ENCODE measurements around the gene PIK3R1. TPM values are rescaled to one million over a fixed set of nuclear protein-coding genes. Genes with fewer than 3 reads are reported as not detected.

The PIK3R1 gene
- total RNA-seq, 4 donors from 2014 or later: 15.9 to 114 (median 40.8) TPM

DNA sequence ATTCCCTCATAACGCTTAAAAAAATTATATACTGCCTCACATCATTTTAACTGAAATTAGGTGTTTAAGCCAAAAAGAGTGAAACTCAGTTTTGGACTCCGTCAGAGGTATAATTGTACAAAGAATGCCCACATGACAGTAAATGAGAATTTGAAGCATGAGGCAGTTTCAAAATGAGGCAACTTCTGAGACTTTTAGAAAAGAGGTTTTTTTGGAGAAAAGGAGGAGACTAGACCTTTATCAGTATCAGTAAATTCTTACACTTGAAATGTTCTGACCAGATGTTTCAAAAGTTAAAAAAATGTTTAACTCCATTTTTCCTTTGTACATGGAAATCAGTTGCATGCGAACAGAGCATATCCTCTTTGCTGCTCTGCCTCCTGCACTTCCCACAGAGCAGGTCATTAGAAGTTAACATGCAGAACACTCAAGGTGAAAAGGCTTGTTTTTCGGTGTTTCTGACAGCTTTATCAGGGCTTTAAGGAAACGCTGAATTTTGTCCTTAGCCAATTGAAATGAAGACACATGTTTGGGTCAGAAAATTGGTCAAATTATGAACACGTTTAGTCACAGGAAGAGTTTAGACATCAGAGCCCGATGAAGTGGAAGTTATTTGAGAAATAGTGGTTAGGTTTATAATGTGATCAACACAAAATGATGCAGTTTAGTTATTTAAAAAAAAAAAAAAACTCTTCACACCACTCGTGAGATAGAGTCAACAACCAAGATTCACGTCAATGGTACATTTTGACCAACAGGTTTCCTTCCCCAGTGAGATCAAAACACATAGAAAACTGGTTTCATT, 59.5 kb downstream of the PIK3R1 start:
- peaks cover 0 to 55% (median 14%) of the 10 kb centered on the region in 3 donors for H3K4me1 ChIP-seq
- no peak for DNase-seq
- intact Hi-C loops (cut with DNase I): no loop called here
- H3K36me3 ChIP-seq: peaks cover 6 to 74% (median 6%) of the 10 kb centered on the region in 3 donors
- TF ChIP-seq, protein P1, sequence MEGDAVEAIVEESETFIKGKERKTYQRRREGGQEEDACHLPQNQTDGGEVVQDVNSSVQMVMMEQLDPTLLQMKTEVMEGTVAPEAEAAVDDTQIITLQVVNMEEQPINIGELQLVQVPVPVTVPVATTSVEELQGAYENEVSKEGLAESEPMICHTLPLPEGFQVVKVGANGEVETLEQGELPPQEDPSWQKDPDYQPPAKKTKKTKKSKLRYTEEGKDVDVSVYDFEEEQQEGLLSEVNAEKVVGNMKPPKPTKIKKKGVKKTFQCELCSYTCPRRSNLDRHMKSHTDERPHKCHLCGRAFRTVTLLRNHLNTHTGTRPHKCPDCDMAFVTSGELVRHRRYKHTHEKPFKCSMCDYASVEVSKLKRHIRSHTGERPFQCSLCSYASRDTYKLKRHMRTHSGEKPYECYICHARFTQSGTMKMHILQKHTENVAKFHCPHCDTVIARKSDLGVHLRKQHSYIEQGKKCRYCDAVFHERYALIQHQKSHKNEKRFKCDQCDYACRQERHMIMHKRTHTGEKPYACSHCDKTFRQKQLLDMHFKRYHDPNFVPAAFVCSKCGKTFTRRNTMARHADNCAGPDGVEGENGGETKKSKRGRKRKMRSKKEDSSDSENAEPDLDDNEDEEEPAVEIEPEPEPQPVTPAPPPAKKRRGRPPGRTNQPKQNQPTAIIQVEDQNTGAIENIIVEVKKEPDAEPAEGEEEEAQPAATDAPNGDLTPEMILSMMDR (IDR thresholded peaks at IDR 0.05): no peak
- TF ChIP-seq POLR2A (IDR thresholded peaks at IDR 0.05): no peak
- H3K27me3 ChIP-seq: no peaks in the 10 kb centered on the region
- 61 to 66% methylated on average over 9 of the region's 9 CpGs for WGBS, 2 donors
- peak overlapping the region in 1 of 4 donors; percentile 21 for H3K27ac ChIP-seq
- H3K4me3 ChIP-seq: no peak overlapping the region
- H3K9me3 ChIP-seq: no peaks in the 10 kb centered on the region

DNA sequence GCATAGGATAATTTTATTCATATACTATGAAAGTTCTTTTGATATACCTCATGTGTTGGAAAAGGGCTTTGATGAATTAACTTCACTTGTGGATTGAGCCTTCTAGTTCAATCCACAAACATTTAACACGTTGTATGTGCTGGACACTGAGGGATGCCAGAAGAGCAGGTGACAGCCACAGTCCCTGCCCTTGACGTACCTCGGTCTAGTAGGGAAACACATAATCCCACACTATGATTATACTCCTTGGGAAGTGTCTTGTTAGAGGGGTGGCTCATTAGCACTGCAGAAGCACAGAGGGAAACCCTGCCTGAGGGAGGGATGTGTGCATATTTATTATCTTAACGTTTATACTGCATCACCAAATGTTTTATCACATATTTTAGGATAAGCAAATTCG, 61.2 kb downstream of the PIK3R1 start:
- Histone ChIP-seq H3K36me3 (peaks cover 6 to 91% (median 6%) of the 10 kb centered on the region in 3 donors), H3K4me1 (peaks cover 0 to 49% (median 4%) of the 10 kb centered on the region in 3 donors), H3K27ac (no peak overlapping the region), H3K27me3 (no peaks in the 10 kb centered on the region), H3K4me3 (no peak overlapping the region), H3K9me3 (no peaks in the 10 kb centered on the region)
- 84 to 87% methylated on average over 5 of the region's 5 CpGs for WGBS, 2 donors
- no peak for TF ChIP-seq POLR2A (IDR thresholded peaks at IDR 0.05)
- TF ChIP-seq, protein P1 (IDR thresholded peaks at IDR 0.05): no peak
- intact Hi-C loops (cut with DNase I): no loop called here
- no peak for DNase-seq

DNA sequence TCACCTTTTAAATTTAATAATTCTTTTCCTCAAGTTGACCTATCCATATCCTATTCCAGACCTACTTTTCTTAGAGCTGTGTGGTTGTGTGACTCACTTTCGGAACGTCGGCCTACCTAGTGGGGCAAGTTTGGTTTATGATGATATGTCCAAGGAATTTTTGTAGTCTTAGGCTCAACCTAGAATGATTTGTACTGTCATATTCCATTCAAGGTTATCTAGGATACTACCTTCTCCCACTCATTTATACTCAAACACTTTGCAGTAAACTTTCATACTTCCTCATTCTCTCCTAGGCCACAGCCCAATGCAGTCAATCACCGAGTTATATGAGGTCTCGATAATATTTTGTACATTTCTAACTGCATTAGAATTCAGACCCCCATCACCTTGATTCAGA, 61.9 kb downstream of the PIK3R1 start:
- peaks cover 0 to 49% (median 0%) of the 10 kb centered on the region in 3 donors for H3K4me1 ChIP-seq
- TF ChIP-seq, protein P1 (IDR thresholded peaks at IDR 0.05): no peak
- no peak for TF ChIP-seq POLR2A (IDR thresholded peaks at IDR 0.05)
- DNase-seq: no peak
- H3K36me3 ChIP-seq: peaks cover 6 to 98% (median 12%) of the 10 kb centered on the region in 3 donors
- intact Hi-C loops (cut with DNase I): no loop called here
- no peaks in the 10 kb centered on the region for H3K9me3 ChIP-seq
- no peak overlapping the region for H3K27ac ChIP-seq
- no peaks in the 10 kb centered on the region for H3K27me3 ChIP-seq
- 60 to 79% methylated on average over 5 of the region's 5 CpGs for WGBS, 2 donors
- no peak overlapping the region for H3K4me3 ChIP-seq

DNA sequence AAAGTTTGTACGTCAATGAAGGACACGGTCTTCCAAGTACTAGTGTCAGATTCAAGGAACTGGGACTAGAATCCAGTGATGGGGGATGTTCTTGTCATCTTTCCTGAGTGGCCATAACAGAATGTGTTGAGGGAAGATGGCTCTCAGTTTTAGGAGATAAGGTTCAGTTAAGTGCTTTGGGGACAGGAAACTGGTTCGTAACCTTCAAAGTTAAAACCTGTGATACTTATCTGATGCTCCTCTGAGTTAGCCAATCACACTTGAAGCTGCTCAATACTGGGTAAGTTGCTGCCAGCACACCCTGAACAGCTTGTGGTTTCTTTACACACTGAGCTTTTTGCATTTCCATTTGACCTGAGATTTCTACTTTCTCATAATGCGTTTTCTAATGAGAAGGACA, 64.4 kb downstream of the PIK3R1 start:
- Histone ChIP-seq H3K4me3 (no peak overlapping the region), H3K27me3 (no peaks in the 10 kb centered on the region), H3K36me3 (peaks cover 6 to 100% (median 12%) of the 10 kb centered on the region in 3 donors), H3K4me1 (peaks cover 0 to 53% (median 0%) of the 10 kb centered on the region in 3 donors), H3K27ac (peak overlapping the region in 2 of 4 donors; percentile 15 to 40), H3K9me3 (no peaks in the 10 kb centered on the region)
- WGBS, 2 donors: 80 to 81% methylated on average over 4 of the region's 4 CpGs
- TF ChIP-seq, protein P1 (IDR thresholded peaks at IDR 0.05): no peak
- peak in 1 of 4 donors; percentile 54 for TF ChIP-seq POLR2A (IDR thresholded peaks at IDR 0.05)
- intact Hi-C loops (cut with DNase I): no loop called here
- DNase-seq: no peak

DNA sequence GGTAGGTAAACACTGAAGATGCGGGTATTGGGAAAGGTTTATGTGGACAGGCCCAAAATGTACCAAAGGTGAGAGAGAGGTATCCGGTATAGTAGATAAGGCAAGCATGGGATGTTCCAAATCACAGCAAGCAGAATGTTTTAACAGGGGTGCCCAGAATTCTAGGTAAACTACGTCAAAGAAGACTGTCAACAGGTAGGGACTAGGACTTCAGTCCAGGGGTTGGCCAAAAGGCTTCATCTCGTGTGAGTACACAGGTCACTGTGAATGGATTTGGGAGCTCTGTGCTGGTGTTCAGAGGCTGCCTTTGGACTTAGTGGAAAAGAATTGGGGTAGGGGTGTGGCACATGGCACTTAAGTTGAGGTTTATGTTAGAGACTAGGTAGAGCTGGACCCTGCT, 66.4 kb downstream of the PIK3R1 start:
- H3K27ac ChIP-seq: peak overlapping the region in 2 of 4 donors; percentile 15 to 44
- intact Hi-C loops (cut with DNase I): no loop called here
- DNase-seq: no peak

More for the DNA sequence above, 66.4 kb downstream of the PIK3R1 start:
- Histone ChIP-seq H3K4me1 (peaks cover 0 to 63% (median 5%) of the 10 kb centered on the region in 3 donors), H3K4me3 (peak overlapping the region in 1 of 4 donors; percentile 11), H3K27me3 (no peaks in the 10 kb centered on the region), H3K9me3 (no peaks in the 10 kb centered on the region), H3K36me3 (peaks cover 6 to 90% (median 12%) of the 10 kb centered on the region in 3 donors)
- no peak for TF ChIP-seq POLR2A (IDR thresholded peaks at IDR 0.05)
- TF ChIP-seq, protein P1 (IDR thresholded peaks at IDR 0.05): no peak
- WGBS, 2 donors: 84 to 95% methylated on average over 4 of the region's 4 CpGs

Data from esophagus squamous epithelium (tissue), 5 donors.